T follicular helper cell (primary cell): Measurements from ENCODE around the gene AMFR.
"Not testable (repeated sequence)": the region's sequence is repeated elsewhere in the genome, so short reads cannot be mapped to it uniquely, and the experiment has no call there.

Source experiments
- DNase-seq: peaks from one replicate; pipeline ENCODE4 v3.0.0-alpha.2; 2020; ENCODE audit warnings: low read depth

AMFR gene

GRCh38 chr16:56388209-56388608, 37.1 kb downstream of the AMFR start:
- DNase-seq = no peak

- no peak for DNase-seq
Observed at GRCh38 chr16:56387396-56387795, 37.9 kb downstream of the AMFR start.

- DNase-seq = no peak
Observed at GRCh38 chr16:56384074-56384721, 41.1 kb downstream of the AMFR start.

- DNase-seq = no peak
Observed at GRCh38 chr16:56382901-56383355, 42.4 kb downstream of the AMFR start.

- DNase-seq = no peak
Observed at GRCh38 chr16:56382459-56382858, 42.9 kb downstream of the AMFR start.

GRCh38 chr16:56380778-56381485, 44.4 kb downstream of the AMFR start:
- not testable (repeated sequence) for DNase-seq

- DNase-seq = not testable (repeated sequence)
Observed at GRCh38 chr16:56379044-56379443, 46.3 kb downstream of the AMFR start.

- DNase-seq = not testable (repeated sequence)
Observed at GRCh38 chr16:56375792-56376191, 49.6 kb downstream of the AMFR start.

GRCh38 chr16:56373003-56373402, 52.3 kb downstream of the AMFR start:
- DNase-seq = no peak

GRCh38 chr16:56372013-56372634, 53.2 kb downstream of the AMFR start:
- no peak for DNase-seq

- DNase-seq = no peak
Observed at GRCh38 chr16:56371660-56371937, 53.7 kb downstream of the AMFR start.

GRCh38 chr16:56370875-56371659, 54.3 kb downstream of the AMFR start:
- DNase-seq = no peak

GRCh38 chr16:56370185-56370874, 55.0 kb downstream of the AMFR start:
- no peak for DNase-seq

GRCh38 chr16:56369202-56369601, 56.1 kb downstream of the AMFR start:
- no peak for DNase-seq

- DNase-seq = no peak
Observed at GRCh38 chr16:56368545-56368944, 56.8 kb downstream of the AMFR start.

- DNase-seq = no peak
Observed at GRCh38 chr16:56367764-56368163, 57.6 kb downstream of the AMFR start.

GRCh38 chr16:56366945-56367344, 58.4 kb downstream of the AMFR start:
- no peak for DNase-seq

GRCh38 chr16:56365552-56365951, 59.8 kb downstream of the AMFR start:
- DNase-seq = no peak

- DNase-seq = no peak
Observed at GRCh38 chr16:56364865-56365264, 60.5 kb downstream of the AMFR start.

GRCh38 chr16:56363781-56364565, 61.4 kb downstream of the AMFR start:
- DNase-seq = no peak

- DNase-seq = no peak
Observed at GRCh38 chr16:56363181-56363716, 62.1 kb downstream of the AMFR start.
